GM12873 (cell line): ENCODE data around the gene NHS.

Experiments
- TF ChIP-seq, protein P1 (sequence below): IDR thresholded peaks from 2 replicates; pipeline ENCODE4 v1.5.1; 2012; ENCODE audit warnings: low read depth, mild to moderate bottlenecking, moderate library complexity, low read length, control low read depth; ENCODE audit not compliant: insufficient read depth; ENCODE audit errors: missing control alignments

NHS gene

DNA sequence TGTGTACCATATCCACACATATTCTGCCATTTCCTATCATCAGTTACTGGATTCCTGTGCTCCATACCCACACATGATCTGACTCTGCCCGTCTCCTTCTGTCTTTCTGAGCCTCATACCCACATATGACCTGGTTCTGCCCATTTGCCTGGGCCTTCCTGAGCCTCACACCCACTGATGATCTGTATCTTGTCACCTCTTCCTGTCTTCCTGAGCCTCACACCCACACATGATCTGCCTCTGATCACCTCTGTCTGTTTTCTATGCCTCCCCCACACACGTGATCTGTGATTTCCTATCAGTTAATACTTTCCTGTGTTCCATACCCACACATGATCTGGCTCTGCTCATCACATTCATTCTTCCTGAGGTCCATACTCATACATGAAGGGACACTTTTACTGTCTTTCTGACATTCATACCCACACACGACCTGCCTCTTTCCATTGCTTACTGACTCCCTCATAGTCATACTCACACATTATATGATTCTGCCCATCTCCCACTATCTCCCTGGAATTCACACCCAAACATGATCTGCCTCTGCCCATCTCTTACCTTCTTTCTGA is 394.8 kb downstream of the NHS start:
- TF ChIP-seq, protein P1, sequence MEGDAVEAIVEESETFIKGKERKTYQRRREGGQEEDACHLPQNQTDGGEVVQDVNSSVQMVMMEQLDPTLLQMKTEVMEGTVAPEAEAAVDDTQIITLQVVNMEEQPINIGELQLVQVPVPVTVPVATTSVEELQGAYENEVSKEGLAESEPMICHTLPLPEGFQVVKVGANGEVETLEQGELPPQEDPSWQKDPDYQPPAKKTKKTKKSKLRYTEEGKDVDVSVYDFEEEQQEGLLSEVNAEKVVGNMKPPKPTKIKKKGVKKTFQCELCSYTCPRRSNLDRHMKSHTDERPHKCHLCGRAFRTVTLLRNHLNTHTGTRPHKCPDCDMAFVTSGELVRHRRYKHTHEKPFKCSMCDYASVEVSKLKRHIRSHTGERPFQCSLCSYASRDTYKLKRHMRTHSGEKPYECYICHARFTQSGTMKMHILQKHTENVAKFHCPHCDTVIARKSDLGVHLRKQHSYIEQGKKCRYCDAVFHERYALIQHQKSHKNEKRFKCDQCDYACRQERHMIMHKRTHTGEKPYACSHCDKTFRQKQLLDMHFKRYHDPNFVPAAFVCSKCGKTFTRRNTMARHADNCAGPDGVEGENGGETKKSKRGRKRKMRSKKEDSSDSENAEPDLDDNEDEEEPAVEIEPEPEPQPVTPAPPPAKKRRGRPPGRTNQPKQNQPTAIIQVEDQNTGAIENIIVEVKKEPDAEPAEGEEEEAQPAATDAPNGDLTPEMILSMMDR = no peak

DNA sequence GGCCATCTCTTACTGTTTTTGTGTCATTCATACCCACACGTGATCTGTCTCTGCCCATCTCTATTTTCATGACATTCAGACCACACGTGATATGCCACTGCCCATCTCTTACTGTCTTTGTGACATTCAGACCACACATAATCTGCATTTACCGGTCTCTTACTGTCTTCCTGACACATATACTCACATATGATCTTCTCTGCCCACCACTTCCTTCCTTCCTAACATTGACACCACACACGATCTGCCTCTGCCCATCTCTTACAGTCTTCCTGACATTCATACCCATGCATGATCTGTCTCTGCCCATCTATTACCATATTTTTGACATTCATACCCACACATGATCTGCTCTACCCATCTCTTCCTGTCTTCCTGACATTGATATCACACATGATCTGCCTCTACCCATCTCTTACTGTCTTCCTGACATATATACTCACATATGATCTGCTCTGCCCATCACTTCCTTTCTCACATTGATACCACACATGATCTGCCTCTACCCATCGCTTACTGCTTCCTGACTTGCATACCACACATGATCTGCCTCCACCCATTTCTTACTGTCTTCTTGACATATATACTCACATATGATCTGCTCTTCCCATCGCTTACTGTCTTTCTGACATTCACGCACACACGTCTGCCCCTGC is 398.3 kb downstream of the NHS start:
- TF ChIP-seq, protein P1 = no peak

DNA sequence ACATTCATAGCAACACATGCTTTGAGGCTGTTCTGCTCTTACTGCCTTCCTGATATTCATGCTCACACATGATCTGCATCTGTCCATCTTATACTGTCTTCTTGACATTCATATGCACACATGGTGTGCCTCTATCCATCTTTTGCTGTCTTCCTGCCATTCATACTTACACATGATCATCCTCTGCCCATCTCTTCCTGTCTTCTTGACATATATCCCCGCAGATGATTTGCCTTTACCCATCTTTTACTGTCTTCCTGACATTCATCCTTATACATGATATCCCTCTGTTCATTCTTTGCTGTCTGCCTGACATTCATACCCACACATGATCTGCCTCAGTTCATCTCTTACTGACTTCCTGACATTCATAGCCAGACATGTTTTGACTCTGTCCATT is 399.1 kb downstream of the NHS start:
- TF ChIP-seq, protein P1 = no peak

DNA sequence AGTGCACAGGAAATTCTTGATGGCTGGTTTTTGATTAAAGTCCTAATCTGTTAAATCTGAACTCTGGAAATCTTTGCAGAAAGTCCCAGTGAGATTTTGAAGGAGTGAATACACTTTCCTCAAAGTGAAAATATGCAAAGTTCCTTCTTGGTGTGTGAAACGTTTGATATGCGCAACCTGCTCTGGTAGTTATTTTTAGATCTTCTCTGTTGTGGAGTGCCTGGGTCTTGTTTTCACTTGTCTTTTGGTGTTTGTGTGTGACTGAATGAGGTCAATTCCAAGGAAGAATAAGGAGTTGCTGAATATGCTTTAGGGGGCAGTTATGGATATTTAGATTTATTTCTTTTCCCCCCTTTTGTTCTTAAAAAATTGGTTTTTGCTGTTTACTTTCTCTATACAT is 404.0 kb downstream of the NHS start:
- TF ChIP-seq, protein P1 = no peak

DNA sequence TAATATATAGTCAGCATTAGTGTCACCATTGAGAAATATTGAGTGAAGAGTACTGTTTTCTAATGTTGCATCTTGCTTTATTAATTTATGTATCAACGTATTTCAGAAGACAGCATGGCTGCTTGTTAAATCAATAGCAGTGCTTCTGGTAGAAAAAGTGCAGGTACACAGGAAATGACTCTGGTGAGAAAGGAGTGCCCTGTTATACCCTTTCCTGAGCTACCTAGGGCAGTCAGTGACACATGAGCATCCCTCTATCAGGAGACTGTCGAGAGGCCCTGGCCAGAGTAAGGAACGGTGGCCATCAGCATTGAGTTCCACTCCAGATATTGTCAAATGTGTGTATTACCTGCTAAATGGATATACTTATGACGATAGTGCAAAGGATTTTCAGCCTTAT is 404.4 kb downstream of the NHS start:
- TF ChIP-seq, protein P1 = no peak
